GM12878 (cell line): Measurements from ENCODE around the gene ZNF791. TPM values are rescaled to one million over a fixed set of nuclear protein-coding genes. Genes with fewer than 3 reads are reported as not detected.

Source experiments
- ATAC-seq: fragments of 200-7000 bp; cut with Tn5 transposase; 3 replicates; pipeline ENCODE4 v1.9.1; 2020; ENCODE audit warnings: mild to moderate bottlenecking, moderate library complexity
- BruUV-seq: library from RNA; stranded (reverse); fragments of 400-500 nt; replicated peaks from 2 replicates; lab custom pipeline; 2021; lab: Mats Ljungman, UMichigan
- CTCF ChIA-PET: fragments of 300-600 bp; sonication (Branson Sonifier 250); formaldehyde crosslinking; extraction: SDS; loops from one replicate; lab custom pipeline; 2021; ENCODE audit warnings: inconsistent platforms; lab: Yijun Ruan, JAX
- POLR2A ChIA-PET: fragments of 350-600 bp; formaldehyde crosslinking; extraction: SDS; loops from one replicate; lab custom pipeline; 2021; ENCODE audit warnings: inconsistent platforms; lab: Charles Lee
- RAD21 ChIA-PET: fragments of 300-600 bp; sonication (Branson Sonifier 250); formaldehyde crosslinking; loops from one replicate; lab custom pipeline; 2023; ENCODE audit warnings: antibody characterized with exemption; ENCODE audit not compliant: unreplicated experiment; lab: Charles Lee
- SMC1A ChIA-PET: fragments of 300-600 bp; sonication (Branson Sonifier 250); formaldehyde crosslinking; loops from one replicate; lab custom pipeline; 2023; ENCODE audit not compliant: unreplicated experiment, uncharacterized antibody; lab: Charles Lee
- DNase-seq: peaks from one replicate; pipeline ENCODE4 v3.0.0-alpha.2; 2011; ENCODE audit warnings: low read depth, low spot score
- FAIRE-seq: peaks from 3 replicates; lab custom pipeline; 2011; peaks lifted over from hg19 to GRCh38; lab: Jason Lieb, UNC
- H2AFZ ChIP-seq: 2 replicates; pipeline ENCODE4 v1.6.0; 2011; ENCODE audit warnings: low read depth, low read length, control low read depth; ENCODE audit not compliant: control insufficient read depth
- H3K27ac ChIP-seq: 2 replicates; pipeline ENCODE4 v1.5.1; 2011; ENCODE audit warnings: control low read depth; ENCODE audit not compliant: control insufficient read depth, insufficient read depth
- H3K27me3 ChIP-seq, 2 experiments: replicated peaks in 1 of 2; 2 replicates each; pipeline versions ENCODE4 v1.6.0 to v1.6.1; 2011; ENCODE audit warnings: low read length in 1 of 2; ENCODE audit not compliant: control insufficient read depth in 2 of 2, insufficient read depth in 2 of 2
- H3K36me3 ChIP-seq, 2 experiments: 2 replicates each; pipeline ENCODE4 v1.5.1; 2011; ENCODE audit warnings: low read length in 1 of 2; ENCODE audit not compliant: control insufficient read depth in 2 of 2, insufficient read depth in 2 of 2
- H3K4me1 ChIP-seq: 2 replicates; pipeline ENCODE4 v1.6.1; 2011; ENCODE audit warnings: mild to moderate bottlenecking, low read length, moderate library complexity, mixed read lengths; ENCODE audit not compliant: control insufficient read depth, insufficient read depth
- H3K4me2 ChIP-seq: 2 replicates; pipeline ENCODE4 v1.6.0; 2011; ENCODE audit warnings: control low read depth; ENCODE audit not compliant: control insufficient read depth, insufficient read depth
- H3K4me3 ChIP-seq: fragments of 200-600 bp; sonication (generic); 2 replicates; pipeline ENCODE4 v1.5.1; 2016
- H3K79me2 ChIP-seq: 2 replicates; pipeline ENCODE4 v1.6.0; 2011; ENCODE audit warnings: low read length; ENCODE audit not compliant: control insufficient read depth, insufficient read depth
- H3K9ac ChIP-seq: 2 replicates; pipeline ENCODE4 v1.8.0; 2011; ENCODE audit warnings: low read length, control low read depth, mixed read lengths; ENCODE audit not compliant: control insufficient read depth, insufficient read depth
- H3K9me3 ChIP-seq: replicated peaks from 3 replicates; pipeline ENCODE4 v1.5.1; 2011; ENCODE audit warnings: mild to moderate bottlenecking, low read length; ENCODE audit not compliant: control insufficient read depth, insufficient read depth
- H4K20me1 ChIP-seq: 2 replicates; pipeline ENCODE4 v1.6.0; 2011; ENCODE audit not compliant: control insufficient read depth, insufficient read depth
- BCL11A ChIP-seq: IDR thresholded peaks from 2 replicates; pipeline ENCODE4 v1.6.1; 2011; ENCODE audit warnings: low read depth, low read length
- BCLAF1 ChIP-seq: fragments of 450-650 bp; IDR thresholded peaks from 2 replicates; pipeline ENCODE4 v1.6.1; 2017; ENCODE audit warnings: antibody characterized with exemption, mild to moderate bottlenecking, moderate library complexity
- BRCA1 ChIP-seq: IDR thresholded peaks from 2 replicates; pipeline ENCODE4 v1.6.1; 2011; ENCODE audit warnings: low read depth, low read length, improper control_type of control experiment
- CBFB ChIP-seq: IDR thresholded peaks from 2 replicates; pipeline ENCODE4 v1.6.1; 2016; ENCODE audit warnings: antibody characterized with exemption, low read depth
- CUX1 ChIP-seq: IDR thresholded peaks from 2 replicates; pipeline ENCODE4 v1.6.1; 2012; ENCODE audit warnings: improper control_type of control experiment, low read depth, low read length; ENCODE audit not compliant: insufficient replicate concordance
- EGR1 ChIP-seq, 2 experiments: IDR thresholded peaks; 1 replicate in 1 of 2; 2 replicates in 1 of 2; pipeline ENCODE4 v1.6.1; 2011 to 2012; ENCODE audit warnings: low read depth in 2 of 2, low read length in 2 of 2, borderline replicate concordance in 1 of 2, mild to moderate bottlenecking in 1 of 2, moderate library complexity in 1 of 2
- EZH2 ChIP-seq: IDR thresholded peaks from 2 replicates; pipeline ENCODE4 v1.6.1; 2012; ENCODE audit warnings: low read depth, mild to moderate bottlenecking, control low read depth, inconsistent platforms, low read length, borderline replicate concordance; ENCODE audit not compliant: control insufficient read depth
- RELB ChIP-seq: fragments of 450-650 bp; IDR thresholded peaks from 2 replicates; pipeline ENCODE4 v1.6.1; 2017; ENCODE audit warnings: low read depth, mild to moderate bottlenecking, moderate library complexity
- STAT3 ChIP-seq: IDR thresholded peaks from 2 replicates; pipeline ENCODE4 v1.6.1; 2011; ENCODE audit warnings: low read depth, low read length, improper control_type of control experiment
- ZNF274 ChIP-seq: IDR thresholded peaks from one replicate; pipeline ENCODE4 v1.8.0; 2011; ENCODE audit not compliant: insufficient read length, insufficient read depth
- ZNF622 ChIP-seq: fragments of 450-650 bp; IDR thresholded peaks from 2 replicates; pipeline ENCODE4 v1.6.1; 2017; ENCODE audit warnings: mild to moderate bottlenecking, inconsistent platforms
- WGBS: methylation state at CpG from one replicate; pipeline ENCODE4 v1.1.6; 2016; ENCODE audit warnings: low lambda C conversion rate; ENCODE audit not compliant: insufficient replicate concordance, insufficient coverage; ENCODE audit errors: missing lambda C conversion rate; 5-methylcytosine and 5-hydroxymethylcytosine counted together
- in situ Hi-C: fragments of 300-500 bp; cut with MboI; formaldehyde crosslinking; loops from 9 replicates; pipeline ENCODE4 v1.14.3; 2018; ENCODE audit warnings: mixed read lengths
- intact Hi-C: fragments of 100-400 bp; cut with micrococcal nuclease; formaldehyde crosslinking; loops from one replicate; pipeline ENCODE4 v1.14.2; 2022; ENCODE audit not compliant: unreplicated experiment
- polyA plus RNA-seq, 11 experiments: library from polyadenylated mRNA; depleted of rRNA in 4 of 11; unstranded in 6 of 11; stranded (reverse) in 5 of 11; fragments of >200 nt; fragmentation: Nextera tagmentation in 4 of 11; fragmentation: Illumina TruSeq in 1 of 11; extraction: Ambion mirVana in 4 of 11; extraction: Trizol in 1 of 11; gene quantifications; 1 replicate in 1 of 11; 2 replicates in 10 of 11; pipeline versions ENCODE4 v1.2.1 to v1.2.3, GENCODE V29; 2011 to 2016; ENCODE audit warnings: inconsistent platforms in 2 of 11, missing spikeins in 2 of 11, low read depth in 1 of 11
- total RNA-seq, 4 experiments: library from RNA; depleted of rRNA in 3 of 4; stranded (reverse); fragments of >200 nt in 3 of 4; fragmentation: Illumina TruSeq in 1 of 4; extraction: Trizol in 1 of 4; gene quantifications; 2 replicates each; pipeline versions ENCODE4 v1.2.1 to v1.2.3, GENCODE V29; 2013 to 2021

The ZNF791 gene
- total and polyA plus RNA-seq, 10 of the 15 experiments (the other 5 are each of a cell fraction or from before 2014, with no cell fraction given): 7.5 to 24.0 (median 11.8) TPM

- no peak for TF ChIP-seq RELB
- no peak for TF ChIP-seq EGR1 (IDR thresholded peaks at IDR 0.05; ENCODE audit: borderline replicate concordance in 1 of 2, low read depth in 2 of 2, low read length in 2 of 2)
- no peak for TF ChIP-seq BRCA1
- TF ChIP-seq STAT3: no peak
- no peak for TF ChIP-seq BCL11A
- no peak for TF ChIP-seq ZNF274
These were observed 47.2 kb downstream of the ZNF791 start (continued) for GRCh38 chr19:12657966-12658365.

GRCh38 chr19:12660980-12661379, 50.3 kb downstream of the ZNF791 start:
- RAD21 ChIA-PET: no interaction called here
- ATAC-seq: no peak
- POLR2A ChIA-PET: interaction anchor here (0.6 kb wide), 1 partner anchor 1687 kb away, joined by 3 read pairs; no protein-coding TSS in a partner anchor
- Histone ChIP-seq H3K79me2 (peaks cover 19% of the 10 kb centered on the region), H4K20me1 (no peaks in the 10 kb centered on the region), H3K4me2 (no peak overlapping the region), H3K4me1 (peaks cover 14% of the 10 kb centered on the region), H3K36me3 (peaks cover 26 to 27% of the 10 kb centered on the region in 2 experiments), H3K4me3 (no peak overlapping the region), H3K27ac (no peak overlapping the region), H2AFZ (no peak overlapping the region), H3K27me3 (no peaks in the 10 kb centered on the region), H3K9me3 (no peaks in the 10 kb centered on the region; the same call in 2 of the 3 replicates), H3K9ac (no peak overlapping the region)
- in situ Hi-C loops: no loop called here
- no peak for DNase-seq
- intact Hi-C loops: no loop called here
- CTCF ChIA-PET: interaction anchor here (0.6 to 1.1 kb wide), 2 partner anchors 27 to 160 kb away, joined by 3 to 4 read pairs; no protein-coding TSS in a partner anchor
- no TSS peak for BruUV-seq
- SMC1A ChIA-PET: interaction anchor here (1.4 kb wide), 1 partner anchor 17 kb away, joined by 3 read pairs; no protein-coding TSS in a partner anchor
- FAIRE-seq: no peak
- WGBS: 96% methylated on average over 12 of the region's 12 CpGs
- TF ChIP-seq EZH2 (no peak), CBFB (no peak), BCLAF1 (no peak), ZNF622 (no peak), CUX1 (no peak)
